NCI-H146 treated with DMSO at 0.1 percent for 48 hours (cell line): ENCODE data around the gene ZFHX3.

Source experiments
- DNase-seq: peaks from one replicate; lab custom pipeline; 2025; ENCODE audit not compliant: unreplicated experiment; lab: John Stamatoyannopoulos, UW

Gene ZFHX3

GRCh38 chr16:72837846-72838585 lies 209.9 kb downstream of the ZFHX3 start:
- DNase-seq, result no peak

- no peak for DNase-seq
Observed at GRCh38 chr16:72836985-72837384, 210.9 kb downstream of the ZFHX3 start.

- no peak for DNase-seq
Observed at GRCh38 chr16:72836181-72836580, 211.7 kb downstream of the ZFHX3 start.

- no peak for DNase-seq
Observed at GRCh38 chr16:72835086-72835485, 212.8 kb downstream of the ZFHX3 start.

- DNase-seq, result no peak
Observed at GRCh38 chr16:72834499-72834898, 213.4 kb downstream of the ZFHX3 start.

GRCh38 chr16:72833969-72834368 lies 214.0 kb downstream of the ZFHX3 start:
- no peak for DNase-seq

GRCh38 chr16:72833482-72833881 lies 214.4 kb downstream of the ZFHX3 start:
- DNase-seq, result no peak

GRCh38 chr16:72832621-72833248 lies 215.2 kb downstream of the ZFHX3 start:
- DNase-seq, result peak; percentile 8

- no peak for DNase-seq
Observed at GRCh38 chr16:72829846-72830775, 217.8 kb downstream of the ZFHX3 start.

- no peak for DNase-seq
Observed at GRCh38 chr16:72827866-72828265, 220.1 kb downstream of the ZFHX3 start.

GRCh38 chr16:72825912-72826621 lies 221.9 kb downstream of the ZFHX3 start:
- no peak for DNase-seq

- DNase-seq, result no peak
Observed at GRCh38 chr16:72824761-72825160, 223.2 kb downstream of the ZFHX3 start.

GRCh38 chr16:72824027-72824426 lies 223.9 kb downstream of the ZFHX3 start:
- no peak for DNase-seq

GRCh38 chr16:72821185-72821950 lies 226.6 kb downstream of the ZFHX3 start:
- no peak for DNase-seq

GRCh38 chr16:72819345-72819744 lies 228.6 kb downstream of the ZFHX3 start:
- DNase-seq, result no peak

GRCh38 chr16:72818236-72818845 lies 229.6 kb downstream of the ZFHX3 start:
- no peak for DNase-seq

- DNase-seq, result no peak
Observed at GRCh38 chr16:72815348-72816318, 232.3 kb downstream of the ZFHX3 start.

GRCh38 chr16:72814226-72814625 lies 233.7 kb downstream of the ZFHX3 start:
- DNase-seq, result no peak

GRCh38 chr16:72812672-72813071 lies 235.3 kb downstream of the ZFHX3 start:
- no peak for DNase-seq
